Amniotic epithelial cell (primary cell): Measurements from ENCODE around the gene TNFRSF6B.

Source experiments
- DNase-seq: peaks from one replicate; pipeline ENCODE4 v3.0.0-alpha.2; 2010; ENCODE audit warnings: low read depth

TNFRSF6B gene

GRCh38 chr20:63686094-63686491, 10.4 kb upstream of the TNFRSF6B start:
- no peak for DNase-seq

GRCh38 chr20:63686492-63687321, 9.7 kb upstream of the TNFRSF6B start:
- peak; percentile 82 for DNase-seq

GRCh38 chr20:63687419-63688178, 8.9 kb upstream of the TNFRSF6B start:
- no peak for DNase-seq

GRCh38 chr20:63688228-63689045, 8.0 kb upstream of the TNFRSF6B start:
- DNase-seq, result no peak

- no peak for DNase-seq
These were observed 7.1 kb upstream of the TNFRSF6B start for GRCh38 chr20:63689046-63690002.

GRCh38 chr20:63690003-63690897, 6.2 kb upstream of the TNFRSF6B start:
- no peak for DNase-seq

- no peak for DNase-seq
These were observed 5.3 kb upstream of the TNFRSF6B start for GRCh38 chr20:63690898-63691710.

- DNase-seq, result no peak
These were observed 4.6 kb upstream of the TNFRSF6B start for GRCh38 chr20:63691711-63692435.

- no peak for DNase-seq
These were observed 3.9 kb upstream of the TNFRSF6B start for GRCh38 chr20:63692436-63693082.

GRCh38 chr20:63693083-63693732, 3.2 kb upstream of the TNFRSF6B start:
- DNase-seq, result no peak

GRCh38 chr20:63693733-63694583, 2.5 kb upstream of the TNFRSF6B start:
- no peak for DNase-seq

GRCh38 chr20:63694584-63695423, 1.6 kb upstream of the TNFRSF6B start:
- no peak for DNase-seq

- no peak for DNase-seq
These were observed 787 bp upstream of the TNFRSF6B start for GRCh38 chr20:63695424-63696305.

GRCh38 chr20:63696306-63696627, 185 bp upstream of the TNFRSF6B start:
- peak; percentile 46 for DNase-seq

- DNase-seq, result no peak
These were observed 960 bp downstream of the TNFRSF6B start for GRCh38 chr20:63697357-63697867.
